ENCODE data around the gene HOXA13. TPM values are rescaled to one million over a fixed set of nuclear protein-coding genes. Genes with fewer than 3 reads are reported as not detected.

HOXA13 gene
- total and polyA plus RNA-seq, 4 donors = 0.02 TPM; not detected in 3

DNA sequence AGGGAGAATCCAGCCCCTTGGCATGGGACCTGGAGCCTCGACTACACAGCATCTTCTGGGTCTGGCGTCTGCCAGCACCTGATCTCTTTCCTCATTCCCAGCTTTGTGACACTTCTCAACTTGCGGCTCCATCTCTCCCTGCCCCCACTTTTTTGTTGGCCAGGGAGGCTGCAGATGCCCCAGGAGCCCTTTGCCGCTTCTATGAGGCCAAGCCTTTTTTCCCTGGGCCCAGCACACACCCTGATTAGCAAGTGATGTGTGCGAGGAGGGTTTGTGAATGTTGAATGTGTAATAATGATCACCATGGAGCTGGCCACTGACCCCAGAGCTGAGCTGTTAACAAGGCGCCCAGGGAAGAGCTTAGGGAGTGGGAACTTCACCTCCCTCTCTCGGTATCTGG lies 47.1 kb upstream of the HOXA13 start:
- DNase-seq (ENCODE audit: low spot score) = no peak
- Histone ChIP-seq H3K4me3 (ENCODE audit: low read depth in 1 of 3, low read length in 3 of 3) (no peak overlapping the region), H3K9me3 (ENCODE audit: control insufficient read depth in 4 of 4, low read length in 3 of 4) (no peaks in the 10 kb centered on the region), H3K9ac (ENCODE audit: low read depth in 1 of 2, low read length in 2 of 2) (no peak overlapping the region), H3K4me1 (ENCODE audit: control insufficient read depth in 4 of 4, insufficient read depth in 4 of 4, low read length in 3 of 4) (peaks cover 5 to 30% (median 24%) of the 10 kb centered on the region in 4 donors), H3K27me3 (ENCODE audit: control insufficient read depth in 4 of 4, insufficient read depth in 4 of 4, low read length in 3 of 4) (peaks cover 4 to 44% (median 25%) of the 10 kb centered on the region in 4 donors), H3K27ac (ENCODE audit: low read depth in 1 of 2, low read length in 2 of 2) (no peak overlapping the region), H3K36me3 (ENCODE audit: control insufficient read depth in 4 of 4, insufficient read depth in 3 of 4, low read depth in 1 of 4, low read length in 3 of 4) (no peaks in the 10 kb centered on the region)
- TF ChIP-seq, protein P1, sequence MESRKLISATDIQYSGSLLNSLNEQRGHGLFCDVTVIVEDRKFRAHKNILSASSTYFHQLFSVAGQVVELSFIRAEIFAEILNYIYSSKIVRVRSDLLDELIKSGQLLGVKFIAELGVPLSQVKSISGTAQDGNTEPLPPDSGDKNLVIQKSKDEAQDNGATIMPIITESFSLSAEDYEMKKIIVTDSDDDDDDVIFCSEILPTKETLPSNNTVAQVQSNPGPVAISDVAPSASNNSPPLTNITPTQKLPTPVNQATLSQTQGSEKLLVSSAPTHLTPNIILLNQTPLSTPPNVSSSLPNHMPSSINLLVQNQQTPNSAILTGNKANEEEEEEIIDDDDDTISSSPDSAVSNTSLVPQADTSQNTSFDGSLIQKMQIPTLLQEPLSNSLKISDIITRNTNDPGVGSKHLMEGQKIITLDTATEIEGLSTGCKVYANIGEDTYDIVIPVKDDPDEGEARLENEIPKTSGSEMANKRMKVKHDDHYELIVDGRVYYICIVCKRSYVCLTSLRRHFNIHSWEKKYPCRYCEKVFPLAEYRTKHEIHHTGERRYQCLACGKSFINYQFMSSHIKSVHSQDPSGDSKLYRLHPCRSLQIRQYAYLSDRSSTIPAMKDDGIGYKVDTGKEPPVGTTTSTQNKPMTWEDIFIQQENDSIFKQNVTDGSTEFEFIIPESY (IDR thresholded peaks at IDR 0.05) = no peak
- no peak for TF ChIP-seq RAD21 (IDR thresholded peaks at IDR 0.05)
- TF ChIP-seq GABPA (IDR thresholded peaks at IDR 0.05 in 1 of 2, conservative IDR thresholded peaks at IDR 0.05 in 1 of 2) = no peak
- TF ChIP-seq HNF4A (conservative IDR thresholded peaks at IDR 0.05) = no peak
- TF ChIP-seq, protein P2, sequence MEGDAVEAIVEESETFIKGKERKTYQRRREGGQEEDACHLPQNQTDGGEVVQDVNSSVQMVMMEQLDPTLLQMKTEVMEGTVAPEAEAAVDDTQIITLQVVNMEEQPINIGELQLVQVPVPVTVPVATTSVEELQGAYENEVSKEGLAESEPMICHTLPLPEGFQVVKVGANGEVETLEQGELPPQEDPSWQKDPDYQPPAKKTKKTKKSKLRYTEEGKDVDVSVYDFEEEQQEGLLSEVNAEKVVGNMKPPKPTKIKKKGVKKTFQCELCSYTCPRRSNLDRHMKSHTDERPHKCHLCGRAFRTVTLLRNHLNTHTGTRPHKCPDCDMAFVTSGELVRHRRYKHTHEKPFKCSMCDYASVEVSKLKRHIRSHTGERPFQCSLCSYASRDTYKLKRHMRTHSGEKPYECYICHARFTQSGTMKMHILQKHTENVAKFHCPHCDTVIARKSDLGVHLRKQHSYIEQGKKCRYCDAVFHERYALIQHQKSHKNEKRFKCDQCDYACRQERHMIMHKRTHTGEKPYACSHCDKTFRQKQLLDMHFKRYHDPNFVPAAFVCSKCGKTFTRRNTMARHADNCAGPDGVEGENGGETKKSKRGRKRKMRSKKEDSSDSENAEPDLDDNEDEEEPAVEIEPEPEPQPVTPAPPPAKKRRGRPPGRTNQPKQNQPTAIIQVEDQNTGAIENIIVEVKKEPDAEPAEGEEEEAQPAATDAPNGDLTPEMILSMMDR (IDR thresholded peaks at IDR 0.05; ENCODE audit: low read depth, low read length, missing input control) = no peak
- TF ChIP-seq HNF4G (IDR thresholded peaks at IDR 0.05) = no peak
- TF ChIP-seq EGR1 (IDR thresholded peaks at IDR 0.05; ENCODE audit: low read depth in 2 of 2) = no peak
- TF ChIP-seq JUND (IDR thresholded peaks at IDR 0.05) = no peak
- TF ChIP-seq RXRA (IDR thresholded peaks at IDR 0.05) = no peak
- TF ChIP-seq TAF1 (conservative IDR thresholded peaks at IDR 0.05) = no peak
- TF ChIP-seq FOXA2 (IDR thresholded peaks at IDR 0.05) = no peak
- TF ChIP-seq FOXA1 (IDR thresholded peaks at IDR 0.05) = no peak
- TF ChIP-seq, protein P3, sequence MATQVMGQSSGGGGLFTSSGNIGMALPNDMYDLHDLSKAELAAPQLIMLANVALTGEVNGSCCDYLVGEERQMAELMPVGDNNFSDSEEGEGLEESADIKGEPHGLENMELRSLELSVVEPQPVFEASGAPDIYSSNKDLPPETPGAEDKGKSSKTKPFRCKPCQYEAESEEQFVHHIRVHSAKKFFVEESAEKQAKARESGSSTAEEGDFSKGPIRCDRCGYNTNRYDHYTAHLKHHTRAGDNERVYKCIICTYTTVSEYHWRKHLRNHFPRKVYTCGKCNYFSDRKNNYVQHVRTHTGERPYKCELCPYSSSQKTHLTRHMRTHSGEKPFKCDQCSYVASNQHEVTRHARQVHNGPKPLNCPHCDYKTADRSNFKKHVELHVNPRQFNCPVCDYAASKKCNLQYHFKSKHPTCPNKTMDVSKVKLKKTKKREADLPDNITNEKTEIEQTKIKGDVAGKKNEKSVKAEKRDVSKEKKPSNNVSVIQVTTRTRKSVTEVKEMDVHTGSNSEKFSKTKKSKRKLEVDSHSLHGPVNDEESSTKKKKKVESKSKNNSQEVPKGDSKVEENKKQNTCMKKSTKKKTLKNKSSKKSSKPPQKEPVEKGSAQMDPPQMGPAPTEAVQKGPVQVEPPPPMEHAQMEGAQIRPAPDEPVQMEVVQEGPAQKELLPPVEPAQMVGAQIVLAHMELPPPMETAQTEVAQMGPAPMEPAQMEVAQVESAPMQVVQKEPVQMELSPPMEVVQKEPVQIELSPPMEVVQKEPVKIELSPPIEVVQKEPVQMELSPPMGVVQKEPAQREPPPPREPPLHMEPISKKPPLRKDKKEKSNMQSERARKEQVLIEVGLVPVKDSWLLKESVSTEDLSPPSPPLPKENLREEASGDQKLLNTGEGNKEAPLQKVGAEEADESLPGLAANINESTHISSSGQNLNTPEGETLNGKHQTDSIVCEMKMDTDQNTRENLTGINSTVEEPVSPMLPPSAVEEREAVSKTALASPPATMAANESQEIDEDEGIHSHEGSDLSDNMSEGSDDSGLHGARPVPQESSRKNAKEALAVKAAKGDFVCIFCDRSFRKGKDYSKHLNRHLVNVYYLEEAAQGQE (IDR thresholded peaks at IDR 0.05) = no peak
- TF ChIP-seq YY1 (IDR thresholded peaks at IDR 0.05) = no peak
- WGBS = 48% methylated on average over 7 of the region's 7 CpGs

DNA sequence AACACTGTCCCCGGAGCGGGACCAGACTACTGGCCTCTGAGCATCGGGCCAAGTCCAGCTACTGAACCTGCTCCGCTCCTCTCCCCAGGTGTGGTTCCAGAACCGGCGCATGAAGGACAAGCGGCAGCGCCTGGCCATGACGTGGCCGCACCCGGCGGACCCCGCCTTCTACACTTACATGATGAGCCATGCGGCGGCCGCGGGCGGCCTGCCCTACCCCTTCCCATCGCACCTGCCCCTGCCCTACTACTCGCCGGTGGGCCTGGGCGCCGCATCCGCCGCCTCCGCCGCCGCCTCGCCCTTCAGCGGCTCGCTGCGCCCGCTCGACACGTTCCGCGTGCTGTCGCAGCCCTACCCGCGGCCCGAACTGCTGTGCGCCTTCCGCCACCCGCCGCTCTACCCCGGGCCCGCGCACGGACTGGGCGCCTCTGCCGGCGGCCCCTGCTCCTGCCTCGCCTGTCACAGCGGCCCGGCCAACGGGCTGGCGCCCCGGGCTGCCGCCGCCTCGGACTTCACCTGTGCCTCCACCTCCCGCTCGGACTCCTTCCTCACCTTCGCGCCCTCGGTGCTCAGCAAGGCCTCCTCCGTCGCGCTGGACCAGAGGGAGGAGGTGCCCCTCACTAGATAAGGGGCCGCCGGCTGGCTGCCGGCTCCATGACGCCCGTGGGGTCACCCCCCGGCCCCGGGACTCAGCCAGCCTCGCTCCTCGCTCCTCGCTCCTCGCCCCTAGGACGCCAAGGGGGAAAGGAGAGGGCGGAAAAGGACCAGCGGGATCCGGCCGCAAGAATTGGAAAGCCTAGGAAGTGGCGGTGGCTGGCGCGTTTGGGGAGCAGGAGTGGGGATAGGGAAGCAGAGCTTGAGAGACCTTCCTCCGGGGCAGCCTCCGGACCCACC lies 46.2 kb upstream of the HOXA13 start:
- 9% methylated on average over 90 of the region's 90 CpGs for WGBS
- H3K36me3 ChIP-seq (ENCODE audit: control insufficient read depth in 4 of 4, insufficient read depth in 3 of 4, low read depth in 1 of 4, low read length in 3 of 4) = no peaks in the 10 kb centered on the region
- no peak for TF ChIP-seq GABPA (IDR thresholded peaks at IDR 0.05 in 1 of 2, conservative IDR thresholded peaks at IDR 0.05 in 1 of 2)
- TF ChIP-seq FOXA1 (IDR thresholded peaks at IDR 0.05) = no peak
- TF ChIP-seq, protein P1 (IDR thresholded peaks at IDR 0.05) = no peak
- no peak for TF ChIP-seq FOXA2 (IDR thresholded peaks at IDR 0.05)
- H3K4me1 ChIP-seq (ENCODE audit: control insufficient read depth in 4 of 4, insufficient read depth in 4 of 4, low read length in 3 of 4) = peaks cover 5 to 23% (median 17%) of the 10 kb centered on the region in 4 donors
- H3K4me3 ChIP-seq (ENCODE audit: low read depth in 1 of 3, low read length in 3 of 3) = peak overlapping the region in 1 of 3 donors; percentile 15
- H3K27ac ChIP-seq (ENCODE audit: low read depth in 1 of 2, low read length in 2 of 2) = no peak overlapping the region
- H3K9ac ChIP-seq (ENCODE audit: low read depth in 1 of 2, low read length in 2 of 2) = no peak overlapping the region
- no peak for DNase-seq (ENCODE audit: low spot score)
- no peaks in the 10 kb centered on the region for H3K9me3 ChIP-seq (ENCODE audit: control insufficient read depth in 4 of 4, low read length in 3 of 4)
- peaks cover 4 to 43% (median 28%) of the 10 kb centered on the region in 4 donors for H3K27me3 ChIP-seq (ENCODE audit: control insufficient read depth in 4 of 4, insufficient read depth in 4 of 4, low read length in 3 of 4)

All from liver (tissue), 9 donors.